GM19193 (cell line): ENCODE measurements around the gene TRIM33.

Source experiments
- POLR2A ChIP-seq: IDR thresholded peaks from 4 replicates; pipeline ENCODE4 v1.6.1; 2011; ENCODE audit not compliant: insufficient read depth, insufficient read length; ENCODE audit errors: extremely low read depth

The TRIM33 gene

GRCh38 chr1:114511032-114511785 lies at the start of gene TRIM33:
Gene TRIM33 (minus strand): TSS chr1:114511203. CDS start chr1:114511076, 127 bp downstream.
- TF ChIP-seq POLR2A: peak; percentile 92

- no peak for TF ChIP-seq POLR2A
Measured at GRCh38 chr1:114559356-114559755, 48.4 kb upstream of the TRIM33 start.

GRCh38 chr1:114558544-114558943 lies 47.5 kb upstream of the TRIM33 start:
- no peak for TF ChIP-seq POLR2A

GRCh38 chr1:114554577-114554976 lies 43.6 kb upstream of the TRIM33 start:
- no peak for TF ChIP-seq POLR2A

- no peak for TF ChIP-seq POLR2A
Measured at GRCh38 chr1:114552106-114552639, 41.2 kb upstream of the TRIM33 start.

GRCh38 chr1:114551400-114551799 lies 40.4 kb upstream of the TRIM33 start:
- no peak for TF ChIP-seq POLR2A

- TF ChIP-seq POLR2A: no peak
Measured at GRCh38 chr1:114550336-114550735, 39.3 kb upstream of the TRIM33 start.

- TF ChIP-seq POLR2A: no peak
Measured at GRCh38 chr1:114549137-114549536, 38.1 kb upstream of the TRIM33 start.

GRCh38 chr1:114547076-114547475 lies 36.1 kb upstream of the TRIM33 start:
- no peak for TF ChIP-seq POLR2A

GRCh38 chr1:114545796-114546195 lies 34.8 kb upstream of the TRIM33 start:
- no peak for TF ChIP-seq POLR2A

GRCh38 chr1:114545315-114545714 lies 34.3 kb upstream of the TRIM33 start:
- TF ChIP-seq POLR2A: no peak

- TF ChIP-seq POLR2A: no peak
Measured at GRCh38 chr1:114540821-114541220, 29.8 kb upstream of the TRIM33 start.

- no peak for TF ChIP-seq POLR2A
Measured at GRCh38 chr1:114540272-114540671, 29.3 kb upstream of the TRIM33 start.

GRCh38 chr1:114536043-114536442 lies 25.0 kb upstream of the TRIM33 start:
- TF ChIP-seq POLR2A: no peak

GRCh38 chr1:114535401-114535800 lies 24.4 kb upstream of the TRIM33 start:
- no peak for TF ChIP-seq POLR2A

- TF ChIP-seq POLR2A: no peak
Measured at GRCh38 chr1:114531094-114531493, 20.1 kb upstream of the TRIM33 start.

GRCh38 chr1:114530224-114530623 lies 19.2 kb upstream of the TRIM33 start:
- no peak for TF ChIP-seq POLR2A

- no peak for TF ChIP-seq POLR2A
Measured at GRCh38 chr1:114524944-114525343, 13.9 kb upstream of the TRIM33 start.

GRCh38 chr1:114522264-114522575 lies 11.2 kb upstream of the TRIM33 start:
- no peak for TF ChIP-seq POLR2A
